AG04450 (cell line): Measurements from ENCODE around the gene ZNF804B. TPM values are rescaled to one million over a fixed set of nuclear protein-coding genes. Genes with fewer than 3 reads are reported as not detected.

Experiments
- CTCF ChIA-PET: fragments of 300-600, 350-600 bp; formaldehyde crosslinking; extraction: SDS; loops from one replicate; lab custom pipeline; 2022; ENCODE audit warnings: antibody characterized with exemption, inconsistent platforms; lab: Charles Lee
- POLR2A ChIA-PET: fragments of 350-600 bp; formaldehyde crosslinking; extraction: SDS; loops from one replicate; lab custom pipeline; 2021; ENCODE audit warnings: antibody characterized with exemption, inconsistent platforms; lab: Yijun Ruan, JAX
- DNase-seq: peaks from one replicate; pipeline ENCODE4 v3.0.0-alpha.2; 2011; ENCODE audit warnings: low read depth, low spot score
- H3K27ac ChIP-seq: one replicate; pipeline ENCODE4 v1.5.1; 2012; ENCODE audit warnings: low read depth, low read length, control low read depth
- H3K27me3 ChIP-seq: one replicate; pipeline ENCODE4 v1.6.0; 2012; ENCODE audit warnings: low read length; ENCODE audit not compliant: control insufficient read depth, insufficient read depth
- H3K4me3 ChIP-seq: 2 replicates; pipeline ENCODE4 v1.5.1; 2011; ENCODE audit warnings: mild to moderate bottlenecking, low read depth, low read length, control low read depth
- H3K9me3 ChIP-seq: 2 replicates; pipeline ENCODE4 v1.5.1; 2012; ENCODE audit warnings: low read length; ENCODE audit not compliant: control insufficient read depth, insufficient read depth
- polyA plus RNA-seq: library from polyadenylated mRNA; depleted of rRNA; stranded (reverse); fragments of >200 nt; gene quantifications from 2 replicates; pipeline ENCODE4 v1.2.3, GENCODE V29; 2011
- TF ChIP-seq, protein P1 (sequence below): IDR thresholded peaks from 2 replicates; pipeline ENCODE4 v1.5.1; 2011; ENCODE audit warnings: low read depth, low read length, control low read depth, inconsistent platforms

The ZNF804B gene
- polyA plus RNA-seq, 1 experiment = not detected

DNA sequence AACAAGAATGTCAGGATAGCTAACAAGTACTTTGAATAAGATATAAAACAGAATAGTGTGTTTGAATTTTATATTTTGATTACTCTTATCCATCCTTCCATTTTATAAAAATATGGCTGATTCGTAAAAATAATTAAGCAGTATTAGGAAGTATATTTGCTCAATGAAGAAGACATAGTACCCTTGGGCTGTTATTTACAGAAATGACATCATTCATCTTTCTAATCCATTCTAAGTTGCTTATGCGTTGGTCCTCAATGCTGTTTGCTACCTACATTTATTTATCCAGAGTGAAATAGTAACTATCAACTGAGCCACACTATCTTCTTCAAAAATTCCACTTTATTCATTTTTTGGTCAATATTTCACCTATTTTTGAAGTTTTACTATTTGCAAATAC, 2.1 kb upstream of the ZNF804B start:
- Histone ChIP-seq H3K4me3 (no peak overlapping the region), H3K27me3 (no peaks in the 10 kb centered on the region), H3K9me3 (peaks cover 6% of the 10 kb centered on the region; the same call in 1 of the 2 replicates), H3K27ac (no peak overlapping the region)
- TF ChIP-seq, protein P1, sequence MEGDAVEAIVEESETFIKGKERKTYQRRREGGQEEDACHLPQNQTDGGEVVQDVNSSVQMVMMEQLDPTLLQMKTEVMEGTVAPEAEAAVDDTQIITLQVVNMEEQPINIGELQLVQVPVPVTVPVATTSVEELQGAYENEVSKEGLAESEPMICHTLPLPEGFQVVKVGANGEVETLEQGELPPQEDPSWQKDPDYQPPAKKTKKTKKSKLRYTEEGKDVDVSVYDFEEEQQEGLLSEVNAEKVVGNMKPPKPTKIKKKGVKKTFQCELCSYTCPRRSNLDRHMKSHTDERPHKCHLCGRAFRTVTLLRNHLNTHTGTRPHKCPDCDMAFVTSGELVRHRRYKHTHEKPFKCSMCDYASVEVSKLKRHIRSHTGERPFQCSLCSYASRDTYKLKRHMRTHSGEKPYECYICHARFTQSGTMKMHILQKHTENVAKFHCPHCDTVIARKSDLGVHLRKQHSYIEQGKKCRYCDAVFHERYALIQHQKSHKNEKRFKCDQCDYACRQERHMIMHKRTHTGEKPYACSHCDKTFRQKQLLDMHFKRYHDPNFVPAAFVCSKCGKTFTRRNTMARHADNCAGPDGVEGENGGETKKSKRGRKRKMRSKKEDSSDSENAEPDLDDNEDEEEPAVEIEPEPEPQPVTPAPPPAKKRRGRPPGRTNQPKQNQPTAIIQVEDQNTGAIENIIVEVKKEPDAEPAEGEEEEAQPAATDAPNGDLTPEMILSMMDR = no peak
- no peak for DNase-seq
- CTCF ChIA-PET = no interaction called here
- POLR2A ChIA-PET = no interaction called here

DNA sequence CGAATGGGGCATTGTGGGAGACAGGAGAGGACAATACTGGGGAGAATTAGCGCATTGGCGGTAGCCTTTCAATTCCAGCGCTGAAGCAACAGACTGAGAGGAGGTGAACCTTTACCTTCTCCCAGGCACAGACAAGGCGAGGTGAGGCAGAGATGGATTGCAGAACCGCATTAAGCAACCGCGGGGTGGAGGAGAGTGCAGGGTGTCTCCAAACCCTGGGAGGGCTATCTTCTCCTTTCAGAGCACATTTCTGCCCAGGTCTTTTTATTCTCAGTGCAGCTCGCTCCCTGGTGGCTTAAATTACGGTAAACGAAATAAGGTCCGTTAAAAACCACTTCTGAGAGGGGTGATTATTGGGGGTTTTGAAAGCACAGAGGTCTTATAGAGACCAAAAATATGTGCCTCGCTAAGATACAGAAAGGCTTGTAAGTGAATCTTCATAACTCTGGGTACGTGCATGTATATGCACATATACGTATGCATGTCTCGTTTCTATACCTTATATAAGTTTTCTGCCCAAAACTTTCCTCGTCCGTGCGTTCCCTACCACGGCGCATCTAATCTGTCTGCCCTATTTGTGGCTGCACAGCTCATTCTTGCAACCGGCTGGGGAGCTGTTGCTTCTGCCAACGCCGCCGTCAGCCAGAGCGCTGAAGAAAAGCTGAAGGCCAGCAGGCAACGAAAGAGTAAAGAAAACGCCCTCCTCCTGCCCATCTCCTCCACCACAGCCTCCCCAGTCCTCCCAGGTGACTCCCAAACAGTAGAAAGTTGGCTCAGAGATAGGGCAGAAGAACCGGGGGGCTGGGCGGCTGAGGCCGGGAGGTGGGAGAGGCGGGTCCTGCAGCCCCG, 895 bp upstream of the ZNF804B start:
- ChIA-PET CTCF (no interaction called here), POLR2A (no interaction called here)
- Histone ChIP-seq H3K9me3 (peaks cover 6% of the 10 kb centered on the region; the same call in 1 of the 2 replicates), H3K27ac (no peak overlapping the region), H3K4me3 (no peak overlapping the region), H3K27me3 (no peaks in the 10 kb centered on the region)
- TF ChIP-seq, protein P1 = no peak
- DNase-seq = no peak

DNA sequence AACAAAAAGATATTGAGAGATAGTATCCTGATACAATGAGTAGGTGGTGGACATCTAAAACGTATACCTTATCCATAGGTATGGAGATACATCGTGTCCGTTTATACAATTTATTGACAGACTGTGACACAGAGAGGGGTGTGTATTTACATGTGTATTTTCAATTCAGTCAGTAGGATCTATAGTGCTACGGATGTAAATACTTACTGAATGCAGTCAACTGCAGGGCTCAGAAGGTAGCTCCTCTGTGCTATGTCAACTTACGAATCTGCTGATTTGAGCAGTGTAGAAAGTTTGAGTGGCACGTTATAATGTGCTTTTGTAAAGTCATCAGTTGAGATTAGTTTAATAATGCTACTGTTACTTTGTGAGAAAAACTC, 626 bp downstream of the ZNF804B start:
- CTCF ChIA-PET = no interaction called here
- TF ChIP-seq, protein P1 = no peak
- Histone ChIP-seq H3K27ac (no peak overlapping the region), H3K9me3 (peaks cover 6% of the 10 kb centered on the region; the same call in 1 of the 2 replicates), H3K4me3 (no peak overlapping the region), H3K27me3 (no peaks in the 10 kb centered on the region)
- POLR2A ChIA-PET = no interaction called here
- DNase-seq = no peak

DNA sequence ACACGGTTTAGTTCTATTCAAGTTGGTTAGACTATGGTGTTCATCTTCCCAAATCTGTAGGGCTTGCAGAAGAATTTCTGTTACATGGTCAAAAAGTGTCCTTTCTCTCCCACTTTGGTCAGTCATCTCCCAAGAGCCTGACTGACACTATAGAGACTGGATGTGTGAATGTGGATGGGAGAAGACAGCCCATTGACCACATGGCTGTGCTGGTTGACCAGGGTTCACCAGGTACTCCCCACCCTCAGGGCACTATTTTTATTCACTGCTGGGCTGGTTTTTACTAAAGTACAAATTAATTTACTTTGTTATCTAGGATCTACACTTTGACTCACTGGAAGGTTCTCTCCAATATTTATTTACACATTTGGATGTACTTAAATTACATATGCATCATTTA, 2.3 kb downstream of the ZNF804B start:
- TF ChIP-seq, protein P1 = no peak
- H3K27me3 ChIP-seq = no peaks in the 10 kb centered on the region
- CTCF ChIA-PET = no interaction called here

DNA sequence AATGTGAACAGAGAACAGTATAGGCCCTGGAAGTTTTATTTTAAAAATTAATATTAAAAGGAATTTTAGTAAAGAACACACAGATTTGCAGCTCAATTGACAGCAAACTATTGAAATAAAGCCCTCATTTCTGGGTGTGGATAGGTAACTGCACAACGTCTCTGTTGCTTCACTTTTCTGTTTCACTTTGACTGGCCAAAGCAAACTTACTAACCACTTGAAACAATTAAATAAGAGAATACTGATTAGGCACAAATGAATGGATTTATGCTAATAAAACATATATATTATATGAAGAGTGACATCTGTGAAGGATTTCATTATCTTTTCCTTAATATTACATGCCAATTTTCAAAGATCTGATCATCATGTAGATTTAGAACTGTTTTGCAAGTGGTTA, 11.9 kb downstream of the ZNF804B start:
- TF ChIP-seq, protein P1 = no peak
- Histone ChIP-seq H3K4me3 (no peak overlapping the region), H3K9me3 (no peaks in the 10 kb centered on the region), H3K27ac (no peak overlapping the region), H3K27me3 (no peaks in the 10 kb centered on the region)
- no peak for DNase-seq
- ChIA-PET CTCF (no interaction called here), POLR2A (no interaction called here)

More for the DNA sequence above, 2.3 kb downstream of the ZNF804B start:
- Histone ChIP-seq H3K9me3 (peaks cover 6% of the 10 kb centered on the region; the same call in 1 of the 2 replicates), H3K4me3 (no peak overlapping the region), H3K27ac (no peak overlapping the region)
- POLR2A ChIA-PET = no interaction called here
- no peak for DNase-seq
